GM19023 (cell line): ENCODE data around the gene CAST.
A peak's percentile ranks its signal among the peaks of the same experiment; 100 is the strongest.

Experiments used
- ATAC-seq: cut with Tn5 transposase; IDR thresholded peaks from one replicate; pipeline ENCODE4 v1.9.1; 2021; ENCODE audit warnings: mild to moderate bottlenecking, moderate library complexity; ENCODE audit not compliant: unreplicated experiment

The CAST gene

GRCh38 chr5:96645091-96645490 is 17.1 kb upstream of the CAST start:
- no peak for ATAC-seq

GRCh38 chr5:96648023-96648422 is 14.2 kb upstream of the CAST start:
- ATAC-seq, result peak; percentile 72

GRCh38 chr5:96648593-96648992 is 13.6 kb upstream of the CAST start:
- ATAC-seq, result no peak

- ATAC-seq, result no peak
Measured at GRCh38 chr5:96649251-96649662, 12.9 kb upstream of the CAST start.

GRCh38 chr5:96649681-96650540 is 12.3 kb upstream of the CAST start:
- ATAC-seq, result no peak

GRCh38 chr5:96651047-96651446 is 11.1 kb upstream of the CAST start:
- ATAC-seq, result peak; percentile 37

- no peak for ATAC-seq
Measured at GRCh38 chr5:96651948-96652753, 10.0 kb upstream of the CAST start.

- ATAC-seq, result no peak
Measured at GRCh38 chr5:96652769-96653454, 9.3 kb upstream of the CAST start.

- ATAC-seq, result no peak
Measured at GRCh38 chr5:96654209-96654608, 8.0 kb upstream of the CAST start.

GRCh38 chr5:96655085-96655484 is 7.1 kb upstream of the CAST start:
- no peak for ATAC-seq

GRCh38 chr5:96655506-96655905 is 6.7 kb upstream of the CAST start:
- ATAC-seq, result no peak

GRCh38 chr5:96657068-96657467 is 5.1 kb upstream of the CAST start:
- peak; percentile 59 for ATAC-seq

- ATAC-seq, result no peak
Measured at GRCh38 chr5:96658272-96658671, 3.9 kb upstream of the CAST start.

- ATAC-seq, result no peak
Measured at GRCh38 chr5:96659170-96659569, 3.0 kb upstream of the CAST start.

- ATAC-seq, result peak; percentile 10
Measured at GRCh38 chr5:96660971-96661854, 963 bp upstream of the CAST start.

- ATAC-seq, result peak; percentile 82
Measured at GRCh38 chr5:96662725-96663518, 746 bp downstream of the CAST start.

- ATAC-seq, result no peak
Measured at GRCh38 chr5:96663608-96664007, 1.4 kb downstream of the CAST start.

GRCh38 chr5:96664669-96665068 is 2.5 kb downstream of the CAST start:
- no peak for ATAC-seq

- ATAC-seq, result no peak
Measured at GRCh38 chr5:96668725-96669124, 6.5 kb downstream of the CAST start.

GRCh38 chr5:96669909-96670308 is 7.7 kb downstream of the CAST start:
- no peak for ATAC-seq
